Skin of body (tissue), 2 donors: ENCODE data around the gene ARL8B. TPM values are rescaled to one million over a fixed set of nuclear protein-coding genes. Genes with fewer than 3 reads are reported as not detected.
"Not testable (repeated sequence)": the region's sequence is repeated elsewhere in the genome, so short reads cannot be mapped to it uniquely, and the experiment has no call there.

Experiments used
- DNase-seq: peaks from one replicate; lab custom pipeline; 2025; lab: John Stamatoyannopoulos, UW
- total RNA-seq: library from RNA; depleted of rRNA; stranded (reverse); fragments of >200 nt; gene quantifications from one replicate; pipeline ENCODE4 v1.2.3, GENCODE V29; 2014

The ARL8B gene
- 65.7 TPM for total RNA-seq

DNA sequence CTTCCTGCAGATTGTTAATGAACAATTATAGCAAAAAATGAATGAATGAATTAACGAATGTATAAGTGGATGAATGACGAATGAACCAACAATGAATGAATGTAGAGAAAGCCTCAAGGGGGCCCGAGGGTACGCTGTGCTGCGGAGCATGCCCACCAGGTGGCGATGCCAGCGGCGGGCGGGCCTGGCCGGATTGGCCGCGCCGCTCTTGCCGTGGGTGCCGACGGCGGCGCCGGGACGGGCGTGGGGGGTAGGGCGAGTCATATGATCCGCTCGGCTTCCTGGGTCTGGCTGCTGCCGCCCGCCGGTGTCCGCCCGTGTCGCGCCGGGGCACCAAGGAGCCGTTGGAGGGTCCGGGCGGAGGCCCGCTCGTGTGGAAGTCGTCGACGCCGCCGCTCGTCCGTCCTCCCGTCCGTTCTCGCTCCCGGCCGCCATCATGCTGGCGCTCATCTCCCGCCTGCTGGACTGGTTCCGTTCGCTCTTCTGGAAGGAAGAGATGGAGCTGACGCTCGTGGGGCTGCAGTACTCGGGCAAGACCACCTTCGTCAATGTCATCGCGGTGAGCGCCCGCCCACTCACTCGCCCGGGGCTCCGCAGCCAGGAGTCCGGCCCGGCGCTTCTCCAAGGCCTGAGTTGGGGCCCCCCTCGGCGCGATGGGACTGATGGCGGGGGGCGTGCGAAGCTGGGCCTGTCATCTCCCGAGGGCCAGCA is at the start of gene ARL8B:
TSS of gene ARL8B (plus strand) at position 263 of the 711 bp plus-strand sequence. CDS start at position 437, 174 bp downstream.
- DNase-seq, result peak; percentile 82

DNA sequence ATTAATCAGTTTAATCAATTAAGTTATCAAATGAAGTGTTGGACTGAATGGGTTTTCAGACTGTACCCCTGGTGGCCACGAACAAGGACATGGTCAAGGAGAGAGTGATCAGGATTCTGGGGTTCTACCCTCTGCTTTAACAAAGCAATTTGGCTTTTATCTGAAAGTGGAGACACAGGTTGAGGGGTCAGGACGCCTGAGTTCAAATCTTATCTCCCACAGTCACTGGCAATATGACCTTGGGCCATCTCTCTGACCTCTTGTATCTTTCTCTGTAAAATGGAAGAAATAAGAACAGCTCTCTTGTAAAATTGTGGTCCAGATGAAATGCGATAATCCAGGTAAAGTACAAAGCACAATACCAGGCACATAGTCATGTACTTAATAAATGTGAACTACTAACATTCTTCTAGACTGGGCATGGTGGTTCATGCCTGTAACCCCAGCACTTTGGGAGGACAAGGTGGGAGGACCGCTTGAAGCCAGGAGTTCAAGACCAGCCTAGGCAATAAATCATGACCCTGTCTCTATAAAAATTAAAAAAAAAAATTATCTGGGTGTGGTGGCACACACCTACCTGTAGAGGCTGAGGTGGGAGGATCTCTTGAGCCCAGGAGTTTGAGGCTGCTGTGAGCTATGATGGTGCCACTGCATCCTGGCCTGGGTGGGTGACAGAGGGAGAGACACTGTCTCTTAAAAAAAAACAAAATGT is 48.6 kb upstream of the ARL8B start:
- no peak for DNase-seq

DNA sequence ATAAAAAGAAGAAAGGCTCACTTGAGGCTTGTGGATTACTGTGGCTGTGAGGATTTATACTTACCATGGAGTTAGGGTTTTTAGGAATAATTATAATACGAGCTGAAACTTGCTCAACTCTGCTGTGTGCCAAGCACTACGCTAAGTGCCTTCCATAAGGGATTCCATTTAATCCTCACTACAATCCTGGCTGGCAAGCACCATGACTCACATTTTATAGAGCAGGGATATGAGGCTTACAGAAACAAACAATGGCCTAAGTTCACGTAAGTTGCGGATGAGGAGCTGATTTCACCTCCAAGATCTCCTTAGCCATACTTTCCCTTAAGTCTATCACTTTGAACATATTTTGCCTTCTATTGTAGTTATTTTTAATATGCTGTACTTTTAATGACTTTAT is 43.9 kb upstream of the ARL8B start:
- DNase-seq, result no peak

DNA sequence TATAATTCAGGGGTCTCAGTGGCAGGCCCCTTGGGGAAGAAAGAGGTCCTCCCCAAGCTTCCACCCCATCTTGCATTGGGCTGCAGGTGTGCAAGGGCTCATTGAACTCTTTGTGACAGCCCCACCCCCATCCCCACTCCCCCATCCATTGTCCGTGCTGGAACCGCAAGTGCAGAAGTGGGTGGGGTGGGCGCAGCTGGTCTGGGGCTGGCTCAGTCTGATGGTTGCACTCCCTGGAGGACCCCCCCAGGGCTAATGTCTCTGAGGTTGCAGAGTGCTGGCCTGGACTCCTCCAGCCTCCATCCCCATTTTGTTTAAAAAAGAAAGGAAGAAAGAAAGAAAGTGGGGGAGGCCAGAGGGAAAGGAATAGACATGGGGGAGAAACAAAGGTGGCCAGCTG is 42.3 kb upstream of the ARL8B start:
- no peak for DNase-seq

DNA sequence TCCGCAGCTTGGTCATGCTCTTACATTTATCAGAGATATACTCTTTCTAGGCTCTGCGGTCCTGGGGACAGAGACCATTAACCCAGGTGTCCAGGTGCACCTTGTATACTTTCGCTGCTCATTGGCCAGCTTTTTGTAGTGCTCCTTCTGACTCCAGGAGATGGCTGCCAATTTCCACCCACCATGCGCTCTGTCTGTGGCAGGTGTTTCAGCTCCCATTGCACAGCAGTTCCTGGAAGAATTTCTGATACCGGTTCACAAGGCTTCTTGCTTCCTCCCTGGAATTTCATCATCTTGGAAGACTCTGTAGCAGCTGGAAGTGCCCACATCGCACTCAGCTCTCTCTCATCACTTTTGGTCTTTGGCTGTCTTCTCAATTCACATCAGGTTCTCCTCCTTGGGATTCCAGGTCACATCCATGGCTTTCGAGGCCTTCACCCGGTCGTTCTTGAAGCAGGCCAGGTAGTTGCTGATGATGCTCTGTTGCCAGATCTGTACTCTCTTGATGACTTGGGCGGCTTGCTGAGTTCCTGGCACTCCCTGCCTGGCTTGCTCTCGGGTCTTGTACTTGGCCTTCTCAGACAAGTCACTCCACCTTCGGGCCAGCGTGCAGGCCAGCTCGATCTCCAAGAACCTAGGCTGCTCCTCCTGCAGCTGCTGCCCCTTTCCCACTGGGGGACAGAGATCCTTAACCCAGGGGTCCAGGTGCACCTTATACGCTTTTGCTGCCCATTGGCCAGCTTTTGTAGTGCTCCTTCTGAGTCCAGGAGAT is 41.1 kb upstream of the ARL8B start:
- DNase-seq, result no peak

DNA sequence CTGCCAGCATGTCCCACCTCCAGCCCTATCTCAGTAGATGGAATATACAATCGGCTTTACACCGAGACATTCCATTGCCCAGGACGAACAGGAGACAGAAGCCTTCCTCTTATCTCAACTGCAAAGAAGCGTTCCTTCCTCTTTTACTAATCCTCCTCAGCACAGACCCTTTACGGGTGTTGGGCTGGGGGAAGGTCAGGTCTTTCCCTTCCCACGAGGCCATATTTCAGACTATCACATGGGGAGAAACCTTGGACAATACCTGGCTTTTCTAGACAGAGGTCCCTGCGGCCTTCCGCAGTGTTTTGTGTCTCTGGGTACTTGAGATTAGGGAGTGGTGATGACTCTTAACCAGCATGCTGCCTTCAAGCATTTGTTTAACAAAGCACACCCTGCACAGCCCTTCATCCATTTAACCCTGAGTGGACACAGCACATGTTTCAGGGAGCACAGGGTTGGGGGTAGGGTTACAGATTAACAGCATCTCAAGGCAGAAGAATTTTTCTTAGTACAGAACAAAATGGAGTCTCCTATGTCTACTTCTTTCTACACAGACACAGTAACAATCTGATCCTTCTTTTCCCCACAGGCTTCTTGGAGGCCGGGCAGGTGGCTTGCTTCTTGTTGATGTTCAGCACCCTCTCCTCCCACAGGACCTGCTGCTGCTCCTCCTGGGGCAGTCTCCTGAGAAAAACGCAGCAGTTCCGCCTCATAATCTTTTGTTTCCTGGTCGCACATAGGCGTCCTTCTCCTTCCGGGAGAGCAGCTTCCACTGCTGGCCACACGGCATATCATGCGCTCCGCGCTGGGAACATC is 39.9 kb upstream of the ARL8B start:
- DNase-seq, result not testable (repeated sequence)

DNA sequence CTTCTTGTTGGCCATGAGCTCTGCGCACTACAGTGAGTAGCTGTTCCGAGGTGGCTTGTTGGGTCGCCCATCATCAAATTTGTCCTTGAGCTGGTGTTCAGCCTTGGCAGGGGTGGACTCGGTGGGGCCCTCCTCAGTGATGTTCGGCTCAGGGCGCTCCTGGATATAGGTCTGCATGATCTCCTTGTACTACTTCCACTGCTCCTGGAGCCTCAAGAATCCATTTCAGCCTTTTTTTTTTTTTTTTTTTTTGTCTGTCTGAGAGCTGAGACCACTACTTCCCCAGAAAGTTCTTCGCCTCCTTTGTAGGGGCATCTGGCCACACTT is 39.3 kb upstream of the ARL8B start:
- no peak for DNase-seq

DNA sequence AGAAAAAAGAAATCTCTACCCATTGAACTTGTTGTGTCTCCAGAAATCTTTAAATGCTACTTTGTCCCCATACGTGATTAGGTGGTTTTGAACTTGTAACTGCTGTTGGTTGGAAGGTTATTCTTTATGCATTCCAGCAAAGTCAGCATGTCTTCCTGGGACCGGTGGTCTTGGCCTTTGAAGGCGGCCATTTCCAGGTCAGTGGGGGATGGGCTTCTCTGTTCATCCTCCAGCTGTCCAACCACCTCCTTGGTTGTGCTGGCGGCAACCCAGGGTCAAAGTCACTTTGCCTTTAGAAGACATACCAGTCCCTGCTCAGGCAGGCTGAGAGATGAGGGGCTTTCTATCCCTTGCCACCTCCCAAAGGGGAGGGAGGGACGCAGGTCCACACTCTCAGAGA is 37.9 kb upstream of the ARL8B start:
- DNase-seq, result no peak

DNA sequence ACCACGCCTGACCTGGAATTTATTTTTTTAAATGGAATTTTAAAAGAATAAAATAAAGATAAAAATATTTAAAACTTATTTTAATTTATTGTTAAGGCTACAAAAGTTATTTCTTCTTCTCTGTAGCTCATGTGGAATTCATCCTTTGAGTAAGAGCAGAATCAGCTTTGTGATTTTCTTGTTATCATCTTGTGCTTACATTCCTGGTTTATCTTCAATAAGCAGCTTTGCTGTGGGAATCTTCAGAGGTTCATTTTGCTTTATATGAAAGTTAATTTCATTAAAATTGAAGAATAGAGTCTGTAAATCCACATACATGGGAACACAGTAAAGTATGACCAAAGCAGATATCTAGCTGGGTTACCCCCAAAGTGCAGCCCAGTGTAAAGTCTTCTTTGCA is 35.4 kb upstream of the ARL8B start:
- DNase-seq, result no peak

DNA sequence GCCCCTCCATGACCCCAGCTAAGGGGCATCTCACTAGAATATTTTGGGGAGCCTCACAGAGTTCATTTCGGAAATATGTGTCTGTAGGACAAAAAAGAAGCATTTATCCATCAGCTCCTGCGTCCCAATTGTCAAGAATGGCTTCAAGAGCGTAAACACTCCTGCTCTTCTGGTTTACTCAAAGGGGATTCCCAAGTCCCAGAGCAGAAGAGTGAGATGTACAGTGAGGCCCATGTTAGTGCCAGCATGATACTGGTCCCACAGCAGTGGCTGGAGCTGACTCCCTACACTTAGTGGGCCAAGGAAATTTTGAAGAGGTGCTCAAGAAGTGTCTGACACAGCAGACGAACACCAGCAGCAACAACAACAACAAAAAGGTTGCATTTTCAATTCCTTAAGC is 34.9 kb upstream of the ARL8B start:
- no peak for DNase-seq

DNA sequence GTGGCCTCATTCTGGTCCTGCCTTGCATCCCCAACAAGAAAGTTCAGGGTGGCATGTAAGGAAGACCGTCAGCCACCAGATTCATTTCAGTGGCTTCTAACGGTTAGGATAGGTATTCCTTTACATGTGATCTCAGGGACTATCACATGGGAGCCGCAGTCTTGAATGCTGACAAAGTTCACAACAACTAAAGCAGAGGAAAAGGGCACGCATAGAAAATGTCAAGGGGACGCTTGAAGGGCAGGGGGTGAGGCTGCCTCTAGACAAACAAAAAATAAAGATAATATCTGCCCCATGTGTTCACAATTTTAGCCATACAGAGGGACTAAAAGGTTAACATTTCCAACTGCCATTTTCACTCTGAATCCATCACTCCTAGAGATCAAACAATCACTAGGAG is 31.9 kb upstream of the ARL8B start:
- no peak for DNase-seq

DNA sequence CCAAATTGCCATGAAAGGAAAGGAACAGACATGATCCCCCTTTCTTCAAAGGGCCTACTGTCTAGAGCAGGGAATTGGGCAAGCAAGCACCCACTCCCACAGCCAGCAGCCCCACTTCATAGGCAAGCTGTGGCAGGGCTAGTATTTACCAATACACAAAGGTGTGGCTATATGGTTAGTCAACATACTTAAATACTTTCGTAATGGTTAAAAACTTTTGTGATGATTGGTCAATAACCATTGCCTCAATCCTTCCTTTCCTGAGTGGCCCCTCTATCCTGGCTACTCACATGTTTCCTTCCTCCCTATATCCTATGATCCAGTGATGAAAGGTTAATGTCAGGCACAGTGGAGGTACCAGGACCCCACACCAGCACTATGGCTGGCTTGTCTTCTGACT is 30.1 kb upstream of the ARL8B start:
- DNase-seq, result no peak

DNA sequence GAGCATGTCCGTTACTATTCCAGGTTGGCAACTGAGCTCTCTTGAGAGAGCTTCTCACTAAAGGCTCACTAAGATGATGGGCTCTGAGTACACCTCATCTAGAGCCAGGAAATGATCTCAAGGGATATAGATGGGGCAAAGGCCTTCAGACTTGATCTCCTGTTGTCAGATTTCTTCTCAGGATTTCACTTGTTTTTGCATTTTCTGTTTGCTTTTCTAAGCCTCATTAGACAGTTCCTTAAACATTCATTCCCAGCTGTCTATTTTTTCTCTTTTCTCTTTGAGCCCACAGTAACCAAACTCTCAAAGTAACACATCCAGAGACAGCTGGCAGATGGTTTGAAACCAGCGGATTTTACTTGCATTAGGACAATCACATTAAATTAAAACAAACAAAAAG is 28.4 kb upstream of the ARL8B start:
- no peak for DNase-seq

DNA sequence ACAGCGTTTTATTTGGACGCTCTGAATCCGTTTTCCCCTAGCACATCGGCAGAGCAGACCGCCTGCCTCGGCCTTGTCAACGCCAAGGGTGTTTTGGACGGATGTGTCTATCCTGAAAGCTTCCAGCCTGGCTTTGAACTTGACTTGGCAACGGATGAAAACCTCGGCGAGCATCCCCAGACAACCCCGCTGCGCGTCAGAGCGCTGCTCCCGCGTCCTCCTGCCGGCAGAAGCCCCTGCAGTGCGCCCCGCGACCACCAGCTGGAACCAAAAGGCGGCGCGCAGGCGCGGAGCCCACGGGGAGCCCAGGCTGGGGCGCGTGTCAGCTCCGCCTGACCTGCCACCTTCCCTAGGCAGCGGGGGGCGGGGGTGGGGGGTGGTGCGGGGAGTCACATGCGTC is 26.2 kb upstream of the ARL8B start:
- DNase-seq, result peak; percentile 68

DNA sequence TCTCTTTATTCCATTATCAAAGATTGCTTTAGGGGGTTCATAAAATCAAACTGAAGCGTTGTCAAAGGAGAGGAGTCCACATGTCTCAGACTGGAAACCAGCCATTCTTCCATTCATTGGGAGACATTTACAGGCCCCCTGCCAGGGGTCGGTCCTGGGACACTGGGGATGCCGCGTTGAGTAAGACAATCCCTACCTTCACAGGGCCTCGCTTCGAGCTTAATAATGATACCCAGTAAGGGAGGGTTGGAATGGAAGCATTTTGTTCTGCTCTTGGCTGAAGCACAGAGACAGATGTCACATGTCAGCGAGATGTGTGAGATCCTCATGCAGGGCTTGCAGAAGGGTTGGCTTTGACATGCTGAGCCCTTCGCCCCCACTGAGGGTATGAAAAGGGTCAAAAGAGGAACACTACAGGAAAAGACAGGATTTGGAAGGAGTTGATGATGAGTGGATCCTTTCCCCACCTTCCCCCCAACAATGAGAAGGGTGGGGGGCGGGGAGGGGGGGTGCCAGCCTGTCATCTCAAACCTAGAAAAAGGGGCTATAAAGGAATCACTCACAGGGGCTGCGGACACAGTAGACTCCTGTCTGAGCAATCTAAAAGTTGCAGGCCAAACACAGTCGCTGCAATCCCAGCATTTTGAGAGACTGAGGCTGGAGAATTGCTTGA is 25.6 kb upstream of the ARL8B start:
- DNase-seq, result no peak

DNA sequence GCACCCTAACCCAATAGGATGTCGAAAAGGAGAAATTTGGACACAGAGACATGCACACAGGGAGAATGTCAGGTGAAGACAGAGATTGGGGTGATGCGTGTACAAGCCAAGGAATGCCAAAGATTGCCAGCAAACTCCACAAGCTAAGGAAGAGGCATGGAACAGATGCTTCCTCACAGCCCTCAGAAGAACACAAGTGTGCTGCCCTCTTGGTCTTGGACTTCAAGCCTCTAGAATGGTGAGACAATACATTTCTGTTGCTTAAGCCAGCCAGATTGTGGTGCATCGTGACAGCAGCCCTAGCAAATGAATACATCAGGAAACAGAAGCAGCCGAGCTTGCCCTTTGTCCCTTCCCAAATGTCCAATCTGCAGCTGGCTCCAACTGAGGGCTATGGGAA is 23.7 kb upstream of the ARL8B start:
- DNase-seq, result no peak

DNA sequence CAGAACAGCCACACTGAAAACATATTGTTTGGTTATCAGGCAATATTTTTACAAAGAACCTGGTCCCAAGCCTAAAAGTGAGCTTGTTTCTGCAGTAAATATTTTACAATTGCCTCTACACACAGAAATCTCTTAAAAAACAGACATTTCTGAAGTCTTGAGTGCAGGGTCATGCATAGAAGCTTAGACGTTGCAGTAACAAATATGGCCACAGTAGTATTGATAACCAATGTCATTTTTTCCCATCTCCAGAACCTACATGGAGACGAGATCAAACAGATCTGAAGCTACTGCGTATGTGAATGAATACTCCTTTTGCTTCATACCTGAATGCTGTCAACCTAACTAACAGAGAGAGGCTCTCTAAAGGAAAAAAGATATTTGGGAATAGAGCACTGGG is 19.6 kb upstream of the ARL8B start:
- DNase-seq, result no peak

DNA sequence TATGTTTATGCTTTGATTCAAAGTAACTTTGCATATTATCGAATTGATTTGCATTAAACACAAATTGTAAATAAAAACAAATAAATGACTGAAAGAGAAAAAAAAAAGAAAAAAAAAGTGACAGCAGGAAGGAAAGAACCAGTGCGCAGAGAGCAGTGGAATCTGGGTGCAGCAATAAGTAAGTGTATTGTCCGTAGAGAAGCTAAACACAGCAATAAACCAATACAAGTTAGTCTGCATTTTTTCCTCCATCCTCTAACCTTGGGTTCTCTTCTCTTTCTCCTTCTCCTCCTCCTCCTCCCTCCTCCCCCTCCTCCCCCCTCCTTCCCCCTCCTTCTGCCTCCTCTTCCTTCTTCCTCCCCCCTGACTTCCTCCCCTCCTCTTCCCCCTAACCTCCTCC is 18.3 kb upstream of the ARL8B start:
- DNase-seq, result no peak

DNA sequence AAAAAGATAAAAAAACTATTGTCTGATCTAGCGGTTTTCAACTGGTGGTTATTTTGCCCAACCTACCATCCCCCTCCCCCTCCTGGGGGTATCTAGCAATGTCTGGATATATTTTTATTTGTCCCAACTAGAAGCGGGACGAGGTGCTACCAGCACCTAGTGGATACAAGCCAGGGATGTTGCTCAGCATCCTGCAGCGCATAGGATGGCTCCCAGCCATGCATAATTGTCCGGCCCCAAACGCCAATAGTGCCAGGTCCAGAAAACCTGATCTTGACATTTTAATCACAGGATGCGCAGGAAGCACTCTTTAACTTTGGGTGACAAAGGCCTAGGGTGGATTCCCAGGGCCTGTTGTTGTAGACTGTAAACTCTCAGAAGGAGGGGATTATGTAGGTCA is 17.0 kb upstream of the ARL8B start:
- DNase-seq, result no peak

DNA sequence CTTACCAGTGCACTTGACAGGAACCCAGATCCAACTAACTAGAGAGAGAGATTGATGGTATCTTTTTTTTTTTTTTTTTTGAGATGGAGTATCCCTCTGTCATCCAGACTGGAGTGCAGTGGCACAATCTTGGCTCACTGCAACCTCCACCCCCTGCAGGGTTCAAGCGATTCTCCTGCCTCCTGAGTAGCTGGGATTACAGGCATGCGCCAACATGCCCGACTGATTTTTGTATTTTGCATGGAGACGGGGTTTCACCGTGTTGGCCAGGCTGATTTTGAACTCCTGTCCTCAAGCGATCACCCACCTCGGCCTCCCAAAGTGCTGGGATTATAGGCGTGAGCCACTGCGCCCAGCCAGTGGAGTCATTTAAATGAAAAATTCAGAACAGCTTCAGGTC is 15.7 kb upstream of the ARL8B start:
- DNase-seq, result not testable (repeated sequence)

DNA sequence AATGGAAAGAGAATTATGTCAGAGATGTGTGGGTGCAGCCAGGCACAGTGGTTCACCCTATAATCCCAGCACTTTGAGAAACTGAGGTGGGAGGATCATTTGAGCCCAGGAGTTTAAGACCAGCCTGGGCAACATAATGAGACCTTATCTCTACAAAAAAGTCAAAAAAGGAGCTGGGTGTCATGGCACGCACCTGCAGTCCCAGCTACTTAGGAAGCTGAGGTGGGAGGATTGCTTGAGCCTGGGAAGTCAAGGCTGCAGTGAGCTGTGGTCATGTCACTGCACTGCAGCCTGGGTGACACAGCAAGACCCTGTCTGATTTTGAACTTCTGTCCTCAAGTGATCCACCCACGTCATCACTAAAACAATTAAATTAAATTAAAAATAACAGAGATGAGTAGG is 15.2 kb upstream of the ARL8B start:
- DNase-seq, result not testable (repeated sequence)
